Anterior cingulate cortex (tissue), 58 donors: ENCODE results near the gene KIF13A.
"Not testable (repeated sequence)": the region's sequence is repeated elsewhere in the genome, so short reads cannot be mapped to it uniquely, and the experiment has no call there.

ENCODE experiments used
- DNase-seq, 58 donors: peaks; one replicate each; lab custom pipeline; 2025; lab: John Stamatoyannopoulos, UW

Gene KIF13A

DNA sequence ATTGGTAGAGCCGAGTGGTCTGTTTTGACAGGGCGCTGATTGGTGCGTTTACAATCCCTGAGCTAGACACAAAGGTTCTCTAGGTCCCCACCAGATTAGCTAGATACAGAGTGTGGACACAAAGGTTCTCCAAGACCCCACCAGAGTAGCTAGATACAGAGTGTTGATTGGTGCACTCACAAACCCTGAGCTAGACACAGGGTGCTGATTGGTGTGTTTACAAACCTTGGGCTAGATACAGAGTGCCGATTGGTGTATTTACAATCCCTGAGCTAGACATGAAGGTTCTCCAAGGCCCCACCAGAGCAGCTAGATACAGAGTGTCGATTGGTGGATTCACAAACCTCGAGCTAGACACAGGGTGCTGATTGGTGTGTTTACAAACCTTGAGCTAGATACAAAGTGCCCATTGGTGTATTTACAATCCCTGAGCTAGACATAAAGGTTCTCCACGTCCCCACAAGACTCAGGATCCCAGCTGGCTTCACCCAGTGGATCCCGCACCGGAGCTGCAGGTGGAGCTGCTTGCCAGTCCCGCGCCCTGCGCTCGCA, 242.6 kb downstream of the KIF13A start:
- not testable (repeated sequence) for DNase-seq

DNA sequence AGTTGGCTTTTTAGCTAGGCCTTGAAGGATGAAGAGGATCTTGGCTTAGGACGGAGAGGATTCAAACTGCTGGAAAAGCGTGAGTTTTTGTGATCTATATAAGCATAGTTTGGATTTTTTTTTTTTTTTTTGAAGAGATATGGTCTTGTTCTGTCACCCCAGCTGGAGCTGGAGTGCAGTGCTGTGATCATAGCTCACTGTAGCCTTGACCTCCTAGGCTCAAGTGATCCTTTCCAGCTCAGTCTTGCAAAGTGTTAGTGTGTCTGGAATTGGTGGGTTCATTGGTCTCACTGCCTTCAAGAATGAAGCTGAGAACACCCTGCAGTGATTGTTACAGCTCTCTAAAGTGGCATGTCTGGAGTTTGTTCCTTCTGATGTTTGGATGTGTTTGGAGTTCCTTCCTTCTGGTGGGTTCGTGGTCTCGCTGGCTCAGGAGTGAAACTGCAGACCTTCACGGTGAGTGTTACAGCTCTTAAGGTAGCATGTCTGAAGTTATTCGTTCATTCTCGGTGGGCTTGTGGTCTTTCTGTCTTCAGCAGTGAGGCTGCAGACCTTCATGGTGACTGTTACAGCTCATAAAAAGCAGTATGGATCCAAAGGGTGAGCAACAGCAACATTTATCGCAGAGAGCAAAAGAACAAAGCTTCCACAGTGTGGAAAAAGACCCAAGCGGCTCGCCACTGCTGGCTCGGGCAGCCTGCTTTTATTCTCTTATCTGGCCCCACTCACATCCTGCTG, 243.2 kb downstream of the KIF13A start:
- no peak for DNase-seq

DNA sequence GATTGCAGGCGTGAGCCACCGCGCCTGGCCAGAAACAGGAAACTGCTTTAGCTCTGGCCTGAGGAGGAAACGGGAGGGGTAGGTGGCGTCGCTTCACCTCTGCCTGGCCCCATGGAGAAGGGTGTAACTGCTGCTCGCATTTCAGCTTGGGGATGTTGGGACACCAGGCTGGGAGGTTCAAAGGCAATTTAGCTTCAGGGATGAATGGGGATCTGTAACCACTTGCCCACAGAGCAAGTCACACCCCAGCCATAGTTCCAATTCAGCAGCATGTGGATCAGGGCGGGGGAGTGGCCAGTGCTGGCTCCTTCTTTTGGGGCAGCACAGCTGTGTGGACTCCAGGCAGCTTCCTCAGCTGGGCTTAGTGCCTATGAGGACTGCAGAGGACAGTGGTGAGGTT, 245.9 kb downstream of the KIF13A start:
- DNase-seq, result no peak

DNA sequence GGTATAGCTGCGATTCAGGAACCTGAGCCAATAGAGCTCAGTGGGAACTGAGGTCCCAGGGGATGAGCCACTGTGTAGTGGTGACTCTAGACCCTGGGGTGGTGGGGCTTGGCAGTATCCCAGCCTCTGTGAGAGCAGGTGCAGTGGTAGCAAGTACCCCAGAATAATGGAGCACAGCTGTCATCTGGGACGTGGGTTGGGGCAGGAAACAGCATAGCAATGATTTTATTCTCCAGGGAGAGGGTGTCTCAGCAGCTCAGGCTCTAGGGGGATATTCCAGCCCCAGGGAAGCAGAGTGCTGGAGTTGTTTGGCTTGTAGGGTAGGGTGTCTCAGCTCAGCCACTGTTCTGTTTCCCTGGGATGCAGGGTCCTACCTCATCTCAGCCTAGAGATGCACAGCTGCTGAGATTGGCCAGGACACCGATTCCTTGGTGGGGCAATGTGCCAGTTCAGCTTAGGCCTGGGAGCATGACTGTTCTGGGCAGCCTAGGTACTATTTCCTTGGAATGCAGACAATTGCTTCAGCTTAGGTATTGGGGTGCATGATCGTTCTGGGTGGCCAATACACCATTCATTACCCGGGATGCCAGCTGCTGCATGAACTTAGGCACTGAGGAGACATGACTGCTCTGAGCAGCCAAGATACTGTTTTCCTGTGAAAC, 246.7 kb downstream of the KIF13A start:
- DNase-seq, result no peak

DNA sequence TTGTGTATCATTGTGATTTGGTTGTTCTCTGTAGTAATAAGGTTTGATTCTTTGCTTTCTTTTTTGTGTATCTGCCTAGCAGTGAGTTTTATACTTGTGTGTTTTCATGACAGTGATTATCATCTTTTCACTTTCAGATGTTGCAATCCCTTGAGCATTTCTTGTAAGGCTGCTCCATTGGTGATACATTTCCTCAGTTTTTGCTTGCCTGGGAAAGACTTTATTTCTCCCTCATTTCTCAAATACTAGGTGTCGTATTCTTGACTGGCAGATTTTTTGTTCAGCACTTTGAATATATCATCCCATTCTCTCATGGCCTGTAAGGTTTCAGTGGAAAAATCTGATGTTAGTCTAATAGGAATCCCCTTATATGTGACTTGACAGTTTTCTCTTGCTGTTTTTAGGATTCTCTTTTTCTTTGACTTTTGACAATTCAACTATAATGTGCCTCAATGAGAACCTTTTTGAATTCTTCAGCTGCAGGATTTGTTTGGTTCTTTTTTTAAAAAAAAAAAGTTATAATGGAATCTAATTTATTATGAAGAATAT, 249.7 kb downstream of the KIF13A start:
- no peak for DNase-seq

DNA sequence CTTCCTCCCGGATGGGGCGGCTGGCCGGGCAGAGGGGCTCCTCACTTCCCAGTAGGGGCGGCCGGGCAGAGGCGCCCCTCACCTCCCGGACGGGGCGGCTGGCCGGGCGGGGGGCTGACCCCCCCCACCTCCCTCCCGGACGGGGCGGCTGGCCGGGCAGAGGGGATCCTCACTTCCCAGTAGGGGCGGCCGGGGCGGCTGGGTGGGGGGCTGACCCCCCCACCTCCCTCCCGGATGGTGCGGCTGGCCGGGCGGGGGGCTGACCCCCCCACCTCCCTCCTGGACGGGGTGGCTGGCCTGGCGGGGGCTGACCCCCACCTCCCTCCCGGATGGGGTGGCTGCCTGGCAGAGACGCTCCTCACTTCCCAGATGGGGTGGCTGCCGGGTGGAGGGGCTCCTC, 252.1 kb downstream of the KIF13A start:
- DNase-seq, result not testable (repeated sequence)

DNA sequence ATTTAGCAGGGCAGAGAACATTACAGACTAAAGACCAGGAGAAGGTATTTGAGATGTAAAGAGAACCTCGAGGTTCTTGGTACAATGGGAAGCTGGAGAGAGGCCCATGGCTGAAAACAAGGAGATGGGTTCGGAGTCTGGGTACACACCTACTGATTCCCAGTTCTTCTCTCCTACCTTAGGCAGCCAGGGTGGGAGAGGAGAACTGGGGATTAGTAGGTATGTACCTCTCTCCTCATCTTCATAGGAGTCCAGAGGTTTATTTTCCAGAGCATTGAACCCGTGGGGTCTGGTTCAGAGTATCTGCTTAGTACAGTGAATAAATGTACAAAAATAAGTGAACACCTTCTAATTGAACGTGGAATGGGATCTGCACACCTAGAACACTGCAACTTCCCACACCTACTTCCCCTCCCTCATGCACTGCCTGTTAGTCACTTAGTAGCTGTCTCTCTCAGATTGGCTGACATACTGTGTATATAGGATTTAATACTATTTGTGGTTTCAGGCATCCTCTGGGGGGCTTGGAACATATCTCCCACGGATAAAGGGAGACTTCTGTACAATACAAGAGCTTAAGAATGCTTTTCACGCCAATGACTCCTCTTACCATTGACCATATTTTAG, 257.2 kb downstream of the KIF13A start:
- DNase-seq, result no peak

DNA sequence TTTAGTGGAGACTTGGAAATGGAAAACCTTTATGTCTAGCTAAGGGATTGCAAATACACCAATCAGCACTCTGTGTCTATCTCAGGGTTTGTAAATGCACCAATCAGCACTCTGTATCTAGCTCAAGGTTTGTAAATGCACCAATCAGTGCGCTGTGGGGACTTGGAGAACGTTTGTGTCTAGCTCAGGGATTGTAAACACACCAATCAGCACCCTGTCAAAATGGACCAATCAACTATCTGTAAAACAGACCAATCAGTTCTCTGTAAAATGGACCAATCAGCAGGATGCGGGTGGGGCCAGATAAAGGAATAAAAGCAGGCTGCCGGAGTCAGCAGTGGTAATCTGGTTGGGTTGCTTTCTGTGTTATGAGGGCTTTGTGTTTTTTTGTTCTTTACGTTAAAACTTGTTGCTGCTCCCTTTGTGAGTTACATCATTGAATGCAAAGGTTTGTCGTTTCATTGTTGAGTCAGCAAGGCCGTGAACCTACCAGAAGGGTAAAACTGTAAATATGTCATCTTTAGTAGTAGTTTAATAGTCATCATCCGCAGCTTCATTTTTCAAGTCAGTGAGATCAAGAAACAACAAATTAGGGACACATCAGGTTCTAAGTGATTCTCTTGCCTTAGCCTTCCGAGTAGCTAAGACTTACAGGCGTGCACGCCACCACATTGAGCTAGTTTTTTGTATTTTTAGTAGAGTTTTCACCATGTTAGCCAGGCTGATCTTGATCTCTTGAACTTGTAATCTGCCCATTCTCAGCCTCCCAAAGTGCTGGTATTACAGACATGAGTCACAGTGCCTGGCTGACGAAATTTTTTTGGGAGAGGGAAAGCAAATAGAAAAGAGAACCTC, 258.0 kb downstream of the KIF13A start:
- DNase-seq, result no peak

DNA sequence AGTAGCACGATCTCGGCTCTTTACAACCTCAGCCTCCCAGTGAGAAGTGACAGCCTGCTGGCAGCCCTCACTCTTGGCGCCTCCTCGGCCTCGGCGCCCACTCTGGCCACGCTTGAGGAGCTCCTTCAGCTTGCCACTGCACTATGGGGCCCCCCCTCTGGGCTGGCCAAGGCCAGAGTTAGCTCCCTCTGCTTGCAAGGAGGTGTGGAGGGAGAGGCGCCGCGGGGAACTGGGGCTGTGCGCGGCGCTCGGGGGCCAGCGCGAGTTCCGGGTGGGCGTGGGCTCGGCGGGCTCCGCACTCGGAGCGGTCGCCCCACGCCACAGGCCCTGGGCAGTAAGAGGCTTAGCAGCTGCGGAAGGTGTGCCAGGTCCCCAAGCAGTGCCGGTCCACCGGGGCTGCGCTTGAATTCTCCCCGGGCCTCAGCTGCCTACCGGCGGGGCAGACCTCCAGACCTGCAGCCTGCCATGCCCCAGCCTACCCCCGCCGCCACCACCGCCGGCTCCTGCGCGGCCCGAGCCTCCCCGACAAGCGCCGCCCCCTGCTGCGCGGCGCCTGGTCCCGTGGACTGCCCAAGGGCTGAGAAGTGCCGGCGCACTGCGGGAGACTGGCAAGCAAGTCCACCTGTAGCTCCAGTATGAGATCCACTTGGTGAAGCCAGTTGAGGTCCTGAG, 258.7 kb downstream of the KIF13A start:
- DNase-seq, result no peak

DNA sequence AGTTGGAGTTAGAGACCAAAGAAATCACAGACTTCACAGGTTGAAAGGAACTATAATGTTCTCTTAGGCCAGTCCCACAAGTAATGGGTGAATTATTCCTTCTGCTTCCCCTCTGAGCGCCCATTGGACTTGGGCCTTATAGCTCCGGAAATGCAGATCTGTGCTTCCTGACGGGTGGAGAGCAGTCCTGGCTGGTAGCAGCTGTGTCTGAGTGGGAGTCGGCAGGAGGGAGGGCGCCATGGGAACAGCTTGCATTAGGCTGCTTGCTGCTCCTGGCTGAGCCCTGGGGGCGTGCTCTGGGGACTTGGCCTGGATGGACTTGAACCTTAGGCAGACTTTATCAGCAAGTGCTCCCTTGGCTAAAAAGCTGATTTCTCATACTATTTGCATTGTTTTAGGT, 262.4 kb downstream of the KIF13A start:
- DNase-seq, result peak in 11 of 58 donors; percentile 1 to 23 (median 5)

DNA sequence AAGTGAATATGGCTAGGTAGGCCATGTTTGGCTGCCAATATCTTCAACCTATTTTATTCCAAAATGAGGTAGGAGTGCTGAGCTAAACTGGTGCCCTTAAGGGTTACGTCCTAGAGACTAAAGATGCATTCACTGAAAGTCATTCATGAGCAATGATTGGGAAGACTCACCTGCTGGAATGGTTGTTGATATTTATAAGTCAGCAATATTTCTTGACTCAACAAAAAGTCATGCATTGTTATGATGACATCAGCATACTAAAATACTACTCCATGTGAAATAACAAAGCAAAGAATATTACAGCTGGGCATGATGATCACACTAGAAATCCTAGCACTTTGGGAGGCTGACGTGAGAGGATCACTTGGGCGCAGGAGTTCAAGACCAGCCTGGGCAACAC, 263.1 kb downstream of the KIF13A start:
- DNase-seq, result no peak

DNA sequence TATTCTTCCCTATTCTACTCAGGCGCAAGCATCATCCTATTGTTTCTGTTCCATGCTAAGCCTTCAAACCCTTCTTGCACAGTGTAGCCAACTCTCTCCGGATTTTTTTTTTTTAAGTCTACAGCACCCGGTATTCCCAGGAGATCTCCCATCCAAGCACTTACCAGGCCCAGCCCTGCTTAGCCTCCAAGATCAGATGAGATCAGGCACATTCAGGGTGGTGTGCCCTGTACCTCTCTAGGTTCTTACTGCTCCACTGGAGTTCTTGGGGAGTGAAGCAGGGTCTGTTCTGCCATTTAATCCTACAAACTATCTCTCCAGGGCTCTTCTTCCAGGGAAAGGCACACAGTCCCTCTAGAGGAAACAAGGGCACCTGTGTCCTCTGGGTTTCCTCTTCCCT, 265.8 kb downstream of the KIF13A start:
- no peak for DNase-seq

DNA sequence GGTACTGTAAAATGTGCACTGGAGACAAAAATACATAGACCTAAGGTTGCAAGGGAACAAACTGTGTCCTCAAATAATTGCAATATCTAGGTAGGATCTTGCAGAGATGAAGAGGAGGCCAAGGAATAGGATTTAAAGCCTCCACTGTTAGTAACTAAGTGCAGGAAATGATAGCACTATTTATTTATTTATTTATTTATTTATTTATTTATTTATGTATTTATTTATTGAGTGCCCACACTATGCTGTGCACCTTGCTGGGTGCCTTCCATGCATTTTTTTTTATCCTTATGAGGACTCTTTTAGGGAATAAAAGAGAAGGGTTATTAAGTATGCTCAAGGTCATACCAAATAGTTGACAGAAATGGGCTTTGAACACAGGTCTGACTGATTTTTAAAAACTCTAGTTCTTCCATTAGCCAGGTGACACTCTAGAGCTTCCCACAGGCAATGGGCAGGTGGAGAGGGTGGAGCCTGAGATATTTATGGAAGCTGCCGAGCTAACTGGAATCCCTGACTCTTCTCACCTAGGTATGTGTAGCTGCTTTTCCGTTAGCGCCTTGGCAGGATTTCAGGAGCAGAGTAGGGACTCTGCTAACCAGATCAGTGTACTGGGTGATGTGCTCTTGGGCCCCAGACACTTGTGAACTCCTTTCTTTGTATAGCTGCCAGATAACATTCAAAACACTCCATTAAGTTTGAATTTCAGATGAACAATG, 268.0 kb downstream of the KIF13A start:
- DNase-seq, result no peak

DNA sequence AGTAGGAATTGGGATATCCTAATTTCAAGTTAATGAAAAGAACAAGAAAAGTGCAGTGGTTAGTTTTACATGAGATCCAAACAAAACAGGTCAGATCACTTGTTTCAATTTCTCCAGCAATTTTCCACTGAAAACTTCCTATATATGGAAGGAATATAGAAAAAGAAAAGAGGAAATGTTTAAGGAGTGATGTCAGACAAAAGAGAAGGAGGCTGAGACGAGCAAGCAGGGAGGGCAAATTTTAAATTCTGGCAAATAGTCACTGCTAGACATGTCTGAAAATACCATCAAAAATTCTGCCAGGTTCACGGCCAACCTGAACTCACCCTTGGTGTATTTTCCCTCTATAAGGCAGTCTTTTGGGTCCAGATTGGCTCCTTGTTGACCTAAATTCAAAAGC, 271.2 kb downstream of the KIF13A start:
- DNase-seq, result no peak

DNA sequence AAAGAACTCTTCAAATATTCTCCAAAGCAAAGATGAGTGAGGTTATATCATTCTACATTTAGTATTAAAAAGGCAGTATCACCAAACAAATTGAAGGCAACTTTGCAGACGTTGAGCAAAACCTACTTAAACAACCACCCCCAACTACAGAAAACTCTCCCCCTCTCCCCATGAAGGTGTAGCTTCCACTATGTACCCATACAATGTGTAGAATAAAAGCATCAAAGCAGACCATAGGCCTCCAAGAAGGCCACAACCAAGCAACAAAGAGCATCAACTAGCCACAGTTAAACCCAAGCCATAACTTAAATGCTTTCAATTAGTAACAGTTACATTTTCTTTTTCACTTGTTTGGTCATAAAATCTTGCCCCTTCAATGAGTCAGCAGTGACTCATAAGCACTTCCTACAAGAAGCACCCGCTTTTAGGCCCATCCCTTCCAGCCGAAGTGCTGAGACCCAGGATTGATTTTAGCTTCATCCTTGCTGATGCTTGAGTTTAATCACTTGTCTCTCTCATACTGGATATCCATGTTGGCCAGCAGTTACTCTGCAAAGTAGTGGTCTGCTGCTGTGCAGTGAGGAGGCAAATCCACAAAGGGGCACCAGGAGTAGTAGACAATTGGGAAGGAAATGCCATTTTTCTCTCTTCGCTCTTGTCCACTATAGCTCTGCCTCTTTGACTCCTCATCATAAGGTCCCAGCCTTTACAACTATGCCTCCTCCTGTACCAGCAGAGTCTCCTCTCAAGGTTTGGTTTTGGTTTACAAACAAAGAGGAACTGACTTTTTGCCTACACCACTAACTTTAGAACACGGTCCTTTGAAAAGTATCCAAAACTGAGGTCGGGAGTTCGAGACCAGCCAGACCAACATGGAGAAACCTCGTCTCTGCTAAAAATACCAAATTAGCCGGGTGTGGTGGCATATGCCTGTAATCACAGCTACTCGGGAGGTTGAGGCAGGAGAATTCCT, 272.3 kb downstream of the KIF13A start:
- no peak for DNase-seq

DNA sequence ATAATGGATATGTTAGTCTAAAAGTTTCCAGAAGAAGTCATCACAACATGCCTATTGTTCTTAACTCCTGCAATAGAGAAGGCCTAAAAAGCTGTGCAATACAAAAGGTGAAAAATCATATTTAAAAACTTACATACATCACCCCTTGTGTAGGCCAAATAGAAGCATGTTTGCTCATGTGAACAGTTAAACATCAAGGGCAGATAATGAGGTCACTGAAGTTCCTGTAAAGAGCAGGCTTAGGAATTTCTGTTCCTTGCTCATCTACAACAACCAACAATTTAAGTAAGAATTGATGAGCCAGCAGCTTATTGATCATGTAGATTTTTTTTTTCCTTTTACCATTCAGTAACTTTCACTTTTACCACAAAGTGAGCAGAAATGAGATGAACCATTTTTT, 273.3 kb downstream of the KIF13A start:
- DNase-seq, result no peak

DNA sequence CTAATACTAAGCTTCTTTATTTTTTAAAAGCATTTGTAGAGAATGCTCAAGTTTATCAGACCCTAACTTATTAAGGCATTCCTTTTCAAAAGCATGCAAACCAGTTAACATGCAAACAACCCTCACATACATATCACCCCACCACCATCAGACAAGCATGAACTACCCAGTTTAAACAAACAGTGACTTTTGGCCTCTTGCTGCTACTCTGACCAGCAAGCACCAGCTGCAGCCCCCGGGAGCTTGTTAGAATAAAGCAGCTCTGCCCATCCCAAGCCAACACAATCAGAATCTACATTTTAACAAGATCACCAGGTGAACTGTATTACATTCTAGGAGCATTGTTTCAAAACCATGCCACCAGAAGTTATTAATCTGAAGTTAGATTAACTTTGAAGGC, 274.9 kb downstream of the KIF13A start:
- DNase-seq, result no peak

DNA sequence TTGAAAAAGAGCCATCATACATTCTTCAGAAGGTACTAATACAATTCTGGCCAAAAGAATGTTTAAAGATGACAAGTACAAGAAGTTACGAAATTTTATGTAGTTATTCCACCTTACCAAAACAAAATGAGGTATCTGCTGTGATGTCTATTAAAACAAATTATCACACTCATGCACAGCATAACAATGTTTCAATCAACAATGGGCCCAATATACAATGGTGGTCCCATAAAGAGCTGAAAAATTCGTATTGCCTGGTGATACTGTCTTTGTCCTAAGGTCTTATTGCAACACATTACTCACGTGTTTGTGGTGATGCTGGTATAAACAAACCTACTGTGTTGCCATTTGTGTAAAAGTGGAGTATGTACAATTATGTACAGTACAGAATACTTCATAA, 277.1 kb downstream of the KIF13A start:
- no peak for DNase-seq
